K562 (cell line): ENCODE measurements around the gene ALKBH4. TPM values are rescaled to one million over a fixed set of nuclear protein-coding genes. Genes with fewer than 3 reads are reported as not detected.

ENCODE experiments used
- CREM ChIP-seq: IDR thresholded peaks from 2 replicates; pipeline ENCODE4 v1.6.1; 2014; ENCODE audit warnings: antibody characterized with exemption, low read depth
- E2F3 ChIP-seq: fragments of 250-450 bp; sonication (Bioruptor Pico); IDR thresholded peaks from 2 replicates; pipeline ENCODE4 v1.4.0; 2020; ENCODE audit warnings: mild to moderate bottlenecking
- ELF2 ChIP-seq: fragments of 250-450 bp; sonication (Bioruptor Pico); IDR thresholded peaks from 2 replicates; pipeline ENCODE4 v1.5.0; 2021; ENCODE audit warnings: mild to moderate bottlenecking
- ESRRB ChIP-seq: fragments of 250-450 bp; sonication (Bioruptor Pico); IDR thresholded peaks from 2 replicates; pipeline ENCODE4 v1.5.0; 2020; ENCODE audit warnings: mild to moderate bottlenecking, moderate library complexity, borderline replicate concordance
- FUS ChIP-seq: fragments of 200-400 bp; formaldehyde crosslinking; optimal IDR thresholded peaks from 2 replicates; pipeline ENCODE3; 2017; ENCODE audit warnings: low read depth, low read length
- GABPA ChIP-seq: fragments of 200-800 bp; sonication (Bioruptor generic); conservative IDR thresholded peaks from 2 replicates; pipeline ENCODE4 v1.6.1; 2016; ENCODE audit warnings: low read depth, missing genetic modification characterization, missing compliant biosample characterization
- GMEB1 ChIP-seq: fragments of 250-450 bp; sonication (Bioruptor Pico); IDR thresholded peaks from 2 replicates; pipeline ENCODE4 v1.4.0; 2020; ENCODE audit warnings: mild to moderate bottlenecking
- JUND ChIP-seq, 2 experiments: IDR thresholded peaks; 2 replicates in 1 of 2; 3 replicates in 1 of 2; pipeline ENCODE4 v1.6.1; 2011; ENCODE audit warnings: borderline replicate concordance in 2 of 2, low read depth in 2 of 2, low read length in 2 of 2, improper control_type of control experiment in 1 of 2, missing biosample characterization in 1 of 2, missing genetic modification characterization in 1 of 2, missing genetic modification reagents in 1 of 2
- KLF13 ChIP-seq: fragments of 450-650 bp; IDR thresholded peaks from 2 replicates; pipeline ENCODE4 v1.6.1; 2016; ENCODE audit warnings: missing genetic modification characterization, low read depth, mild to moderate bottlenecking, missing compliant biosample characterization, moderate library complexity, borderline replicate concordance
- NBN ChIP-seq: fragments of 450-650 bp; IDR thresholded peaks from 2 replicates; pipeline ENCODE4 v1.6.1; 2016; ENCODE audit warnings: low read depth, mild to moderate bottlenecking
- RAD51 ChIP-seq: fragments of 450-650 bp; IDR thresholded peaks from 2 replicates; pipeline ENCODE4 v1.7.1; 2016; ENCODE audit warnings: low read depth, mild to moderate bottlenecking, borderline replicate concordance
- ZFX ChIP-seq: sonication (generic); formaldehyde crosslinking; IDR thresholded peaks from 2 replicates; pipeline ENCODE4 v1.8.0; 2022; ENCODE audit warnings: mild to moderate bottlenecking, missing genetic modification reagents, moderate library complexity
- ZNF318 ChIP-seq, 2 experiments: fragments of 450-650 bp; IDR thresholded peaks; 2 replicates each; pipeline ENCODE4 v1.6.1; 2016; ENCODE audit warnings: mild to moderate bottlenecking in 2 of 2, borderline replicate concordance in 1 of 2, low read depth in 1 of 2, moderate library complexity in 1 of 2
- ZNF639 ChIP-seq, 2 experiments: fragments of 200-800 bp in 1 of 2; sonication (Bioruptor generic) in 1 of 2; sonication (generic) in 1 of 2; formaldehyde crosslinking in 1 of 2; IDR thresholded peaks in 1 of 2; conservative IDR thresholded peaks in 1 of 2; 2 replicates each; pipeline versions ENCODE4 v1.5.0 to v1.6.1; 2016 to 2020; ENCODE audit warnings: missing compliant biosample characterization in 1 of 2, missing genetic modification characterization in 1 of 2, missing genetic modification reagents in 1 of 2
- polyA plus RNA-seq, 8 experiments: library from polyadenylated mRNA; depleted of rRNA in 4 of 8; stranded (reverse) in 5 of 8; unstranded in 3 of 8; fragments of >200 nt; fragmentation: Nextera tagmentation in 2 of 8; fragmentation: Illumina TruSeq in 1 of 8; extraction: Ambion mirVana in 2 of 8; extraction: Trizol in 1 of 8; gene quantifications; 2 replicates each; pipeline versions ENCODE4 v1.2.1 to v1.2.3, GENCODE V29; 2011 to 2014; ENCODE audit warnings: inconsistent platforms in 1 of 8, missing spikeins in 1 of 8
- total RNA-seq, 7 experiments: library from RNA; depleted of rRNA in 6 of 7; stranded (reverse); fragments of >200 nt in 6 of 7; fragmentation: Illumina TruSeq in 2 of 7; extraction: Trizol in 2 of 7; gene quantifications; 2 replicates each; pipeline versions ENCODE4 v1.2.1 to v1.2.3, GENCODE V29; 2011 to 2021; ENCODE audit warnings: low replicate concordance in 1 of 7

The ALKBH4 gene
- total and polyA plus RNA-seq, 9 of the 15 experiments (the other 6 are each of a cell fraction or from before 2014, with no cell fraction given), result 4.6 to 21.4 (median 11.8) TPM

GRCh38 chr7:102433219-102434038 is 31.2 kb downstream of the ALKBH4 start, which contains the start of gene ORAI2 (continued):
- TF ChIP-seq ZNF318 (IDR thresholded peaks at IDR 0.05; ENCODE audit: borderline replicate concordance in 1 of 2, low read depth in 1 of 2) (no peak), E2F3 (no peak), ZFX (peak; percentile 18; the same call in 1 of the 2 replicates), ELF2 (peak; percentile 22; the same call in 1 of the 2 replicates), ZNF639 (CRISPR knock-in tag; conservative IDR thresholded peaks at IDR 0.05 in 1 of 2, IDR thresholded peaks at IDR 0.05 in 1 of 2) (0 out of 4 replicates have a peak, but pooled peaks of 1 of the 2 experiments have one; percentile 50), GABPA (tag) (peak; percentile 65), FUS (no peak), NBN (no peak), ESRRB (CRISPR knock-in tag) (no peak), JUND (IDR thresholded peaks at IDR 0.05; ENCODE audit: borderline replicate concordance, low read depth, low read length) (peak; percentile 50; the same call in 1 of the 2 replicates), JUND (tag; IDR thresholded peaks at IDR 0.05; ENCODE audit: borderline replicate concordance, low read depth, low read length) (no peak; the same call in 2 of the 3 replicates), KLF13 (tag) (no peak), CREM (peak; percentile 89), GMEB1 (0 out of 2 replicates have a peak, but pooled peaks have one; percentile 34), RAD51 (peak; percentile 57; the same call in 1 of the 2 replicates)
